Adrenal gland (tissue), 12 donors: Measurements from ENCODE around the gene OGA. TPM values are rescaled to one million over a fixed set of nuclear protein-coding genes. Genes with fewer than 3 reads are reported as not detected.
A peak's percentile ranks its signal among the peaks of the same experiment; 100 is the strongest.

Experiments
- DNase-seq, 7 donors: peaks; one replicate each; pipeline ENCODE4 v3.0.0-alpha.2; 2019 to 2020
- H3K27ac ChIP-seq, 5 donors: fragments of 200-600 bp; sonication (generic) in 4 of 5; 1 replicate in 3 of 5; 2 replicates in 2 of 5; pipeline versions ENCODE4 v1.5.1 to v1.8.0; 2016 to 2020; ENCODE audit warnings: mild to moderate bottlenecking in 1 of 5
- H3K27me3 ChIP-seq: fragments of 200-600 bp; 2 replicates; pipeline ENCODE4 v1.8.0; 2021
- H3K36me3 ChIP-seq, 2 donors: fragments of 200-600 bp; replicated peaks in 1 of 2; 1 replicate in 1 of 2; 2 replicates in 1 of 2; pipeline versions ENCODE4 v1.5.1 to v1.8.0; 2018 to 2022
- H3K4me1 ChIP-seq, 2 donors: fragments of 200-600 bp; replicated peaks in 1 of 2; 1 replicate in 1 of 2; 2 replicates in 1 of 2; pipeline versions ENCODE4 v1.5.1 to v1.8.0; 2018 to 2021
- H3K4me3 ChIP-seq, 4 donors: fragments of 200-600 bp; sonication (generic) in 3 of 4; one replicate each; pipeline ENCODE4 v1.5.1; 2016 to 2018
- H3K9me3 ChIP-seq, 3 donors: fragments of 200-600 bp; sonication (generic) in 1 of 3; replicated peaks in 1 of 3; 1 replicate in 2 of 3; 2 replicates in 1 of 3; pipeline versions ENCODE4 v1.5.1 to v1.8.0; 2016 to 2021
- POLR2A ChIP-seq, 2 donors: fragments of 450-650 bp; IDR thresholded peaks; one replicate each; pipeline ENCODE4 v1.6.1; 2017; ENCODE audit warnings: antibody characterized with exemption in 2 of 2, mild to moderate bottlenecking in 2 of 2, moderate library complexity in 1 of 2
- WGBS, 4 donors: extraction: QIAGEN DNeasy Blood & Tissue Kit in 2 of 4; methylation state at CpG; one replicate each; pipeline versions ENCODE4 v1.1.5 to v1.1.7; 2013 to 2017; 5-methylcytosine and 5-hydroxymethylcytosine counted together
- intact Hi-C, 2 donors: fragments of 100-400 bp; cut with DNase I; formaldehyde crosslinking; loops; one replicate each; pipeline versions ENCODE4 v1.14.1 to v1.15.0; 2022 to 2023
- polyA plus RNA-seq, 3 donors: library from polyadenylated mRNA; stranded (reverse); fragments of 200-250 nt in 2 of 3; fragments of 350-450 nt in 1 of 3; fragmentation: Illumina TruSeq in 1 of 3; extraction: RNeasy Lipid Tissue Mini Kit (QIAGEN cat#74804) in 1 of 3; gene quantifications; one replicate each; pipeline ENCODE4 v1.2.3, GENCODE V29; 2013 to 2014
- total RNA-seq, 9 donors: library from RNA; depleted of rRNA in 4 of 9; stranded (reverse); fragments of >200 nt in 4 of 9; fragments of 120-200 nt in 1 of 9; fragmentation: NEBNext Ultra II Directional in 1 of 9; extraction: Animal tissue kit (Norgen Biotek cat#: 25700) in 1 of 9; gene quantifications; one replicate each; pipeline versions ENCODE4 v1.1.0 to v1.2.4, GENCODE V29; 2013 to 2023
- TF ChIP-seq, protein P1 (sequence below), 6 experiments: fragments of 450-650 bp in 4 of 6; fragments of 200-600 bp in 2 of 6; sonication (generic) in 1 of 6; IDR thresholded peaks; 1 replicate in 5 of 6; 2 replicates in 1 of 6; pipeline versions ENCODE4 v1.5.1 to v1.8.0; 2016 to 2021; ENCODE audit warnings: antibody characterized with exemption in 6 of 6, mild to moderate bottlenecking in 2 of 6, moderate library complexity in 1 of 6
- donor health status: healthy with polysubstance abuse.
- donor health status: Bipolar disorder and iron deficiency.
- donor health status: DM: yes; HTN: yes; CAD: no.
- donor health status: DM: no; HTN: no; CAD: no.
- donor health status: DM: no; HTN: no; CAD: no.
- donor health status: DM: yes; HTN: yes; CAD: no.

The OGA gene
- total and polyA plus RNA-seq, 12 donors: 32.8 to 119 (median 72.0) TPM

DNA sequence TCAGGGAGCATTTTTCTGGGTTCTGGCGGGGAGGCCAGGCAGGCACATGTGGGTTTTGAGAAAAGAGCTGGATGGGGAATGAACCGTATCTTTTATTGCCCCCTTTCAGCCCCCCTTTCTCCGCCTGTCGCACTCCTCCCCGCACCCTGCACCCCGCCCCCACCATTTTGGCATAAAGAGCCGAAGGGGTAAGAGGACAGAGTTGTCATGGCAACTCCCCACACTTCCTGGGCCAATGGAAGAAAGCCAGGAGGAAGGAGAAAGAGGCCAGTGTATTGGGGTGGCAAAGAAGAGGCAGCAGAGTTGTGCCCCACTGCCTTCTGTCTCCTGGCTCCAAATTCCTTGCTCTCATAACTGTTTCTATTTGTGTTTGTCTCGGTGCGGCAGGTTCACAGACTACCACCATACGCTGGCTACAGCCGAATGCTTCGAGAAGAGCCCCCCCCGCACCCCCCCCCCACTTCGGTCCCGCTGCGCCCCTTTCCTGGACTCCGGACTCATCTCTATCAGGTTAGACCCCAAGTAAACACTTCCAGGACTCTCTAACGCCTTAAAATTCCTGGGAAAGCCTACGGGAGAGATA lies 21.9 kb upstream of the OGA start:
- peak overlapping the region in 2 of 4 donors; percentile 0 to 64 for H3K4me3 ChIP-seq
- peak in 1 of 7 donors; percentile 33 for DNase-seq
- no peaks in the 10 kb centered on the region for H3K36me3 ChIP-seq
- 3 to 11% (median 6%) methylated on average over 15 to 19 of the region's 19 CpGs for WGBS, 4 donors
- intact Hi-C loops: loop anchor here (2.0 to 5.0 kb wide), 3 partner anchors 52 to 171 kb away; no protein-coding TSS in a partner anchor
- H3K9me3 ChIP-seq: no peaks in the 10 kb centered on the region
- TF ChIP-seq, protein P1, sequence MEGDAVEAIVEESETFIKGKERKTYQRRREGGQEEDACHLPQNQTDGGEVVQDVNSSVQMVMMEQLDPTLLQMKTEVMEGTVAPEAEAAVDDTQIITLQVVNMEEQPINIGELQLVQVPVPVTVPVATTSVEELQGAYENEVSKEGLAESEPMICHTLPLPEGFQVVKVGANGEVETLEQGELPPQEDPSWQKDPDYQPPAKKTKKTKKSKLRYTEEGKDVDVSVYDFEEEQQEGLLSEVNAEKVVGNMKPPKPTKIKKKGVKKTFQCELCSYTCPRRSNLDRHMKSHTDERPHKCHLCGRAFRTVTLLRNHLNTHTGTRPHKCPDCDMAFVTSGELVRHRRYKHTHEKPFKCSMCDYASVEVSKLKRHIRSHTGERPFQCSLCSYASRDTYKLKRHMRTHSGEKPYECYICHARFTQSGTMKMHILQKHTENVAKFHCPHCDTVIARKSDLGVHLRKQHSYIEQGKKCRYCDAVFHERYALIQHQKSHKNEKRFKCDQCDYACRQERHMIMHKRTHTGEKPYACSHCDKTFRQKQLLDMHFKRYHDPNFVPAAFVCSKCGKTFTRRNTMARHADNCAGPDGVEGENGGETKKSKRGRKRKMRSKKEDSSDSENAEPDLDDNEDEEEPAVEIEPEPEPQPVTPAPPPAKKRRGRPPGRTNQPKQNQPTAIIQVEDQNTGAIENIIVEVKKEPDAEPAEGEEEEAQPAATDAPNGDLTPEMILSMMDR (IDR thresholded peaks at IDR 0.05): no peak
- no peak for TF ChIP-seq POLR2A (IDR thresholded peaks at IDR 0.05)
- no peak overlapping the region for H3K27ac ChIP-seq
- no peaks in the 10 kb centered on the region for H3K27me3 ChIP-seq
- H3K4me1 ChIP-seq: peaks cover 14 to 37% of the 10 kb centered on the region in 2 donors

DNA sequence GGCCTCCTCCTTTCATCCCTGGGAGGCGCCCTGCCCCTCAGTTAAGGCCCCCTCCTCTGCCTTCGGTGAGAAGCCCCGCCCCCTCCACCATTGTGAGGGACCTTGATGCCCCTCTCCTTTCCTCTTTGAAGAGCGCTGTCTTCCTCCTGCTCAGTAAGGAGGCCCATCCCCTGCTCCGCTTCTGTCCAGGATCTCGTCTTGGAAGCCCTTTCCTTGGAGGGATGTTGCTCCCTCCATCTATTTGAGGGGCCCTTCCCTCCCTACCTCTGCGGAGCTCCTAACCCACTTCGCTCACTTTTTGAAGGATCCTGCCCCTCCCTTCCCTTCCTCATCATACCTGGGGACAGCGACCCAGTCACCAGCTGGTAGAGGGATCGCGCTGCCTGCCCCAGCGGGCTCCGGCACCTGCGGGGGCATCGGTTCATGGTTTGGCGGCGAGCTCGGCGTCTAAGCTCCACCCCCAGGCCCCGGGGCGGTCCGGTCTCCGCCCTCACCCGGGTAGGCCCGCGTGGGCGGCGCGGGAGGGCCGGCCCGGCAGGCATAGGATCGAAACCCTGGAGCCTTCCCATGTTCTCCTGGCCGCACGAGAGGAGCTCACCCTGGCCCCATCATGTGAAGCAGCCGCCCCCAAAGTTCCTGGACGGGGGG lies 21.3 kb upstream of the OGA start:
- no peak for TF ChIP-seq POLR2A (IDR thresholded peaks at IDR 0.05)
- TF ChIP-seq, protein P1 (IDR thresholded peaks at IDR 0.05): no peak
- DNase-seq: peak in 3 of 7 donors; percentile 52 to 58 (median 57)
- intact Hi-C loops: loop anchor here (2.0 to 10.0 kb wide), 5 partner anchors 53 to 233 kb away; partner anchors contain the start of gene HPS6 (in 1 of the 2)
- no peak overlapping the region for H3K27ac ChIP-seq
- no peaks in the 10 kb centered on the region for H3K9me3 ChIP-seq
- H3K4me3 ChIP-seq: peak overlapping the region in 2 of 4 donors; percentile 0 to 64
- peaks cover 14 to 37% of the 10 kb centered on the region in 2 donors for H3K4me1 ChIP-seq
- WGBS, 4 donors: 12 to 54% (median 21%) methylated on average over 8 to 36 of the region's 36 CpGs
- H3K36me3 ChIP-seq: no peaks in the 10 kb centered on the region
- H3K27me3 ChIP-seq: no peaks in the 10 kb centered on the region

DNA sequence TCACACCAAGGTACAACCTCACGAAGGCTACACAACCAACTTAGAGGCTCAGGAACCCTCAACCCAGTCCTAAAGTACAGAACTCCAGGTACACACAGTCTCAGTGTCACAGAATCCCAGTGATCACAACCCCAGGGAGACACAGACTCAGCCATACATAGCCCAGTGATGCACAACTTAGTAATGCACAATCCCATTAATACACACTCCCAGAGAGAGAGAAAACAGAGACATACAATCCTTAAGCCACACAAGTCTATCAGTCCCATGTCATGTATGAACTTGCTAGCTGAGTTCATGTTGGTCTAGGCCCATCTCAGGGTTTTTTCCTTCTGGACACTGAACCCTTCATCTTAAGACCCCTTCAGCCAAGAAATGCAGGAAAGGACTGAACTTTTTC lies 20.8 kb upstream of the OGA start:
- H3K9me3 ChIP-seq: no peaks in the 10 kb centered on the region
- no peaks in the 10 kb centered on the region for H3K27me3 ChIP-seq
- WGBS, 4 donors: 98 to 100% (median 100%) methylated on average over 1 of the region's 1 CpG
- H3K4me1 ChIP-seq: peaks cover 14 to 35% of the 10 kb centered on the region in 2 donors
- TF ChIP-seq, protein P1 (IDR thresholded peaks at IDR 0.05): no peak
- no peak for TF ChIP-seq POLR2A (IDR thresholded peaks at IDR 0.05)
- H3K4me3 ChIP-seq: no peak overlapping the region
- intact Hi-C loops: loop anchor here (5.0 to 10.0 kb wide), 2 partner anchors 226 to 233 kb away; partner anchors contain the start of gene HPS6 (in 1 of the 2)
- no peaks in the 10 kb centered on the region for H3K36me3 ChIP-seq
- no peak overlapping the region for H3K27ac ChIP-seq
- no peak for DNase-seq

DNA sequence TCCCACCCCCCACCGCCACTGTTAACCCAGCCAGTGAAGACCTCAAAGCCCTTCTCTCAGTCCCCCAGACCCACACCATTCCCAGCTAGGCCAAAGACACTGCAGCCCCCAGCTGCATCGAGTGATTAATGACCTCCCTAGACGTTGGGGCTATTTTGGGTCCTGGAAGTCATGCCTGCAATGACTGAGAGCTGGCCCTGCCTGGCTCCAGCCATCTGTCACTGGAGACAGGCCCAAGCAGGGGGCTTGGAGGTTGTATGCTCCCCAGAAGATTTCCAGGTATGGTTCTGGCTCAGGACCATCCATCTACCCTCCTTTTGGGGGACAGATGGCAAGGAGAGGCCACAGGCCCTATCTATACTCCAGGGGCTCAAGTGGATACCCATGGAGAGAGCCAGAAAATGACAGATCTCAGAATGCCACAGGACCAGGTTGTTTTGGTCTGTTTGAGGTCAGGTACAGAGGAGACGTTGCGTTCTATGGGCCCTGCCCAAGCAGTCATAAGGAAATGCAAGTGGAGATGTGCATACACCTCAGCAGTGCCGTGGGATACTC lies 20.2 kb upstream of the OGA start:
- TF ChIP-seq, protein P1 (IDR thresholded peaks at IDR 0.05): no peak
- TF ChIP-seq POLR2A (IDR thresholded peaks at IDR 0.05): no peak
- WGBS, 4 donors: 69 to 78% (median 76%) methylated on average over 6 of the region's 6 CpGs

More for the DNA sequence above, 20.2 kb upstream of the OGA start:
- no peak overlapping the region for H3K4me3 ChIP-seq
- H3K27ac ChIP-seq: no peak overlapping the region
- H3K9me3 ChIP-seq: no peaks in the 10 kb centered on the region
- peaks cover 12 to 30% of the 10 kb centered on the region in 2 donors for H3K4me1 ChIP-seq
- no peaks in the 10 kb centered on the region for H3K36me3 ChIP-seq
- no peak for DNase-seq
- H3K27me3 ChIP-seq: no peaks in the 10 kb centered on the region
- intact Hi-C loops: loop anchor here (5.0 to 10.0 kb wide), 2 partner anchors 226 to 234 kb away; partner anchors contain the start of gene HPS6 (in 1 of the 2)
